Neural cell (in vitro differentiated cells): ENCODE data around the gene GABRG3.

Source experiments
- EZH2 ChIP-seq: fragments of 200-600, 300-800 bp; shearing (Covaris generic), sonication (generic); IDR thresholded peaks from 2 replicates; pipeline ENCODE4 v1.6.1; 2014; ENCODE audit warnings: antibody characterized with exemption, low read length, borderline replicate concordance, mild to moderate bottlenecking; ENCODE audit not compliant: insufficient read depth, poor library complexity, severe bottlenecking
- MXI1 ChIP-seq: fragments of 450-650 bp; conservative IDR thresholded peaks from 2 replicates; pipeline ENCODE4 v1.6.1; 2014; ENCODE audit warnings: antibody characterized with exemption, mild to moderate bottlenecking; ENCODE audit not compliant: poor library complexity, severe bottlenecking
- POLR2AphosphoS5 ChIP-seq: IDR thresholded peaks from 2 replicates; pipeline ENCODE4 v1.6.1; 2012
- RAD21 ChIP-seq: fragments of 450-650 bp; conservative IDR thresholded peaks from 2 replicates; pipeline ENCODE4 v1.6.1; 2014; ENCODE audit warnings: antibody characterized with exemption, mild to moderate bottlenecking, moderate library complexity
- TAF1 ChIP-seq: IDR thresholded peaks from 2 replicates; pipeline ENCODE4 v1.6.1; 2012; ENCODE audit warnings: low read depth
- TF ChIP-seq, protein P1 (sequence below): fragments of 450-650 bp; IDR thresholded peaks from 2 replicates; pipeline ENCODE4 v1.5.1; 2014; ENCODE audit warnings: antibody characterized with exemption, mild to moderate bottlenecking, moderate library complexity; ENCODE audit not compliant: poor library complexity, severe bottlenecking
- TF ChIP-seq, protein P2 (sequence below): IDR thresholded peaks from 2 replicates; pipeline ENCODE4 v1.6.1; 2012; ENCODE audit warnings: borderline replicate concordance

DNA sequence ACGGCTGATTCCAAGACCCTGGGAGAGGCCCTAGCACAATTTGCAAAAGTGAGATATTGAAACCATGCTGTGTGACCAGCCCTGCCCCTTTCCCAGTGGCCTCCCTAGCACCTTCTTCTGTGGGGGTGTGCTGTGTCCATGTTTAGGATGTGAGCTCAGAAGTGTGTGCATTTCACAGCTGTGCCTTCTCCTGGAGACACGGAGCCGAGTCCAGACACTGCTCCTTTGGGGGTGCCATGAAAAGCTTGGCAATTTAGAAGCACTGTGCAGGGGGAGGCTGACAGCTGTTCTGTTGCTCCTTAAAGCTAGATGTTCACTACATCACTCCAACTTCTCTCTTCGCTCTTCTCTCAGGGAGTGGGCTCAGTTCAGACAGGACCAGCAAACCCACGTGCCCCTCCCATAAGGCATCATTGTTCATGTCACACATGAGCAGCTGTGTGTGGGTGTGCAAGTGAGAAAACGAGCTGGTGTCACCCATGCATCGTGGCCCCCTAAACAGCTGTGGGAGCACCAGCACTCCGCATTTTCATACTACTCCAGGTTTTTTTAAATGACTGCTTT is 492.6 kb downstream of the GABRG3 start:
- TF ChIP-seq, protein P1, sequence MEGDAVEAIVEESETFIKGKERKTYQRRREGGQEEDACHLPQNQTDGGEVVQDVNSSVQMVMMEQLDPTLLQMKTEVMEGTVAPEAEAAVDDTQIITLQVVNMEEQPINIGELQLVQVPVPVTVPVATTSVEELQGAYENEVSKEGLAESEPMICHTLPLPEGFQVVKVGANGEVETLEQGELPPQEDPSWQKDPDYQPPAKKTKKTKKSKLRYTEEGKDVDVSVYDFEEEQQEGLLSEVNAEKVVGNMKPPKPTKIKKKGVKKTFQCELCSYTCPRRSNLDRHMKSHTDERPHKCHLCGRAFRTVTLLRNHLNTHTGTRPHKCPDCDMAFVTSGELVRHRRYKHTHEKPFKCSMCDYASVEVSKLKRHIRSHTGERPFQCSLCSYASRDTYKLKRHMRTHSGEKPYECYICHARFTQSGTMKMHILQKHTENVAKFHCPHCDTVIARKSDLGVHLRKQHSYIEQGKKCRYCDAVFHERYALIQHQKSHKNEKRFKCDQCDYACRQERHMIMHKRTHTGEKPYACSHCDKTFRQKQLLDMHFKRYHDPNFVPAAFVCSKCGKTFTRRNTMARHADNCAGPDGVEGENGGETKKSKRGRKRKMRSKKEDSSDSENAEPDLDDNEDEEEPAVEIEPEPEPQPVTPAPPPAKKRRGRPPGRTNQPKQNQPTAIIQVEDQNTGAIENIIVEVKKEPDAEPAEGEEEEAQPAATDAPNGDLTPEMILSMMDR, result no peak
- TF ChIP-seq RAD21 (no peak), TAF1 (no peak), EZH2 (no peak), POLR2AphosphoS5 (no peak), MXI1 (no peak)
- TF ChIP-seq, protein P2, sequence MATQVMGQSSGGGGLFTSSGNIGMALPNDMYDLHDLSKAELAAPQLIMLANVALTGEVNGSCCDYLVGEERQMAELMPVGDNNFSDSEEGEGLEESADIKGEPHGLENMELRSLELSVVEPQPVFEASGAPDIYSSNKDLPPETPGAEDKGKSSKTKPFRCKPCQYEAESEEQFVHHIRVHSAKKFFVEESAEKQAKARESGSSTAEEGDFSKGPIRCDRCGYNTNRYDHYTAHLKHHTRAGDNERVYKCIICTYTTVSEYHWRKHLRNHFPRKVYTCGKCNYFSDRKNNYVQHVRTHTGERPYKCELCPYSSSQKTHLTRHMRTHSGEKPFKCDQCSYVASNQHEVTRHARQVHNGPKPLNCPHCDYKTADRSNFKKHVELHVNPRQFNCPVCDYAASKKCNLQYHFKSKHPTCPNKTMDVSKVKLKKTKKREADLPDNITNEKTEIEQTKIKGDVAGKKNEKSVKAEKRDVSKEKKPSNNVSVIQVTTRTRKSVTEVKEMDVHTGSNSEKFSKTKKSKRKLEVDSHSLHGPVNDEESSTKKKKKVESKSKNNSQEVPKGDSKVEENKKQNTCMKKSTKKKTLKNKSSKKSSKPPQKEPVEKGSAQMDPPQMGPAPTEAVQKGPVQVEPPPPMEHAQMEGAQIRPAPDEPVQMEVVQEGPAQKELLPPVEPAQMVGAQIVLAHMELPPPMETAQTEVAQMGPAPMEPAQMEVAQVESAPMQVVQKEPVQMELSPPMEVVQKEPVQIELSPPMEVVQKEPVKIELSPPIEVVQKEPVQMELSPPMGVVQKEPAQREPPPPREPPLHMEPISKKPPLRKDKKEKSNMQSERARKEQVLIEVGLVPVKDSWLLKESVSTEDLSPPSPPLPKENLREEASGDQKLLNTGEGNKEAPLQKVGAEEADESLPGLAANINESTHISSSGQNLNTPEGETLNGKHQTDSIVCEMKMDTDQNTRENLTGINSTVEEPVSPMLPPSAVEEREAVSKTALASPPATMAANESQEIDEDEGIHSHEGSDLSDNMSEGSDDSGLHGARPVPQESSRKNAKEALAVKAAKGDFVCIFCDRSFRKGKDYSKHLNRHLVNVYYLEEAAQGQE, result no peak
